Measurements from ENCODE around the gene MSANTD1. TPM values are rescaled to one million over a fixed set of nuclear protein-coding genes. Genes with fewer than 3 reads are reported as not detected.

MSANTD1 gene
- total and polyA plus RNA-seq, 4 donors, result 0.05 to 1.2 (median 0.23) TPM; not detected in 1

- Histone ChIP-seq H3K4me3 (ENCODE audit: low read depth in 1 of 3, low read length in 3 of 3) (no peak overlapping the region), H3K4me1 (ENCODE audit: control insufficient read depth in 4 of 4, insufficient read depth in 4 of 4, low read length in 3 of 4) (no peaks in the 10 kb centered on the region), H3K27me3 (ENCODE audit: control insufficient read depth in 4 of 4, insufficient read depth in 4 of 4, low read length in 3 of 4) (no peaks in the 10 kb centered on the region), H3K9ac (ENCODE audit: low read depth in 1 of 2, low read length in 2 of 2) (no peak overlapping the region), H3K27ac (ENCODE audit: low read depth in 1 of 2, low read length in 2 of 2) (no peak overlapping the region), H3K9me3 (ENCODE audit: control insufficient read depth in 4 of 4, low read length in 3 of 4) (no peaks in the 10 kb centered on the region), H3K36me3 (ENCODE audit: control insufficient read depth in 4 of 4, insufficient read depth in 3 of 4, low read depth in 1 of 4, low read length in 3 of 4) (peaks cover 0 to 2% (median 0%) of the 10 kb centered on the region in 4 donors)
- DNase-seq (ENCODE audit: low spot score), result no peak
- TF ChIP-seq JUND (IDR thresholded peaks at IDR 0.05), result no peak
- no peak for TF ChIP-seq SP1 (IDR thresholded peaks at IDR 0.05)
- 98% methylated on average over 14 of the region's 14 CpGs for WGBS
Measured at GRCh38 chr4:3248178-3248480, 830 bp upstream of the MSANTD1 start.

DNA sequence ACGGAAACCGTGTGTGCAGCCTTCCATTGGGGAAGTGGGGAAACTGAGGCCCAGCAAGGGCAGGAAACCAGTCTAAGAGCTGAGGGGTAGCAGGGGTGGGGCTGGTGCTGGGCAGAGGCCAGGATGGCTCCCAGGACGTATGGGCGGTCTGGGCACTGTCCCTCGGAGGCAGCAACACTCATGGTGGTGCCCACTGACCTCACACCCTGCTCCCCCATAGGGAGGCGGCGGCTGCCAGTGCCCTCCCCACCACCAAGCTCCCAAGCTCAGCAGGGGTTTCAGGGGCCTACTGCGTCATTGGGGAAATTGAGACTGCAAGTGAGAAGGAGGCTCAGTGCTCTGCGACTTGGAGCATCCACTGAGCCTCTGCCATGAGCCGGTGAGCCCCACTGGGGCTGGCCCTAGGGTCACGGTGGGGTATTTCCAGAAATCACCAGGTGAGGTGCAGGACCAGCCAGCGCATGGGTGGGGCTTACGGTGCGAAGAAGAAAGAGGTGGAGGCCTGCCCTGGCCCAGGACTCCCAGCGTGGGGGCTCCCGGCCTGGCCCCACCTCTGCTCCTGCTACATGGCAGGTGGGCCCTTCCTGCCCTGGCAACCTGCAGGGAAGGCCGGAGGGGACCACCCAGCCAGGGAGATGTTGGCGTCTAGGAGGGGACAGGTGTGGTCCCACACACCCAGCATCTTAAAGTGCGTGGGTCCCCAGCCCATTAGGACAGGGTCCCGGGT lies 915 bp downstream of the MSANTD1 start:
- no peak for TF ChIP-seq FOXA1 (IDR thresholded peaks at IDR 0.05)
- TF ChIP-seq GABPA (IDR thresholded peaks at IDR 0.05 in 1 of 2, conservative IDR thresholded peaks at IDR 0.05 in 1 of 2), result no peak
- TF ChIP-seq FOXA2 (IDR thresholded peaks at IDR 0.05), result no peak
- TF ChIP-seq TAF1 (conservative IDR thresholded peaks at IDR 0.05), result no peak
- no peak for TF ChIP-seq EGR1 (IDR thresholded peaks at IDR 0.05; ENCODE audit: low read depth in 2 of 2)
- TF ChIP-seq RAD21 (IDR thresholded peaks at IDR 0.05), result no peak
- no peak for TF ChIP-seq REST (IDR thresholded peaks at IDR 0.05)
- no peak for TF ChIP-seq SP1 (IDR thresholded peaks at IDR 0.05)
- no peak for TF ChIP-seq RXRA (IDR thresholded peaks at IDR 0.05)
- TF ChIP-seq NR2F2 (IDR thresholded peaks at IDR 0.05), result no peak
- no peak for TF ChIP-seq HNF4A (conservative IDR thresholded peaks at IDR 0.05)
- TF ChIP-seq ATF3 (IDR thresholded peaks at IDR 0.05), result no peak
- Histone ChIP-seq H3K9ac (ENCODE audit: low read depth in 1 of 2, low read length in 2 of 2) (no peak overlapping the region), H3K4me3 (ENCODE audit: low read depth in 1 of 3, low read length in 3 of 3) (no peak overlapping the region), H3K27me3 (ENCODE audit: control insufficient read depth in 4 of 4, insufficient read depth in 4 of 4, low read length in 3 of 4) (no peaks in the 10 kb centered on the region), H3K27ac (ENCODE audit: low read depth in 1 of 2, low read length in 2 of 2) (no peak overlapping the region), H3K36me3 (ENCODE audit: control insufficient read depth in 4 of 4, insufficient read depth in 3 of 4, low read depth in 1 of 4, low read length in 3 of 4) (peaks cover 0 to 3% (median 0%) of the 10 kb centered on the region in 4 donors), H3K4me1 (ENCODE audit: control insufficient read depth in 4 of 4, insufficient read depth in 4 of 4, low read length in 3 of 4) (no peaks in the 10 kb centered on the region), H3K9me3 (ENCODE audit: control insufficient read depth in 4 of 4, low read length in 3 of 4) (no peaks in the 10 kb centered on the region)
- no peak for DNase-seq (ENCODE audit: low spot score)
- WGBS, result 89% methylated on average over 20 of the region's 20 CpGs

- Histone ChIP-seq H3K27me3 (ENCODE audit: control insufficient read depth in 4 of 4, insufficient read depth in 4 of 4, low read length in 3 of 4) (no peaks in the 10 kb centered on the region), H3K36me3 (ENCODE audit: control insufficient read depth in 4 of 4, insufficient read depth in 3 of 4, low read depth in 1 of 4, low read length in 3 of 4) (peaks cover 0 to 3% (median 0%) of the 10 kb centered on the region in 4 donors), H3K4me1 (ENCODE audit: control insufficient read depth in 4 of 4, insufficient read depth in 4 of 4, low read length in 3 of 4) (no peaks in the 10 kb centered on the region), H3K4me3 (ENCODE audit: low read depth in 1 of 3, low read length in 3 of 3) (no peak overlapping the region), H3K9me3 (ENCODE audit: control insufficient read depth in 4 of 4, low read length in 3 of 4) (no peaks in the 10 kb centered on the region), H3K27ac (ENCODE audit: low read depth in 1 of 2, low read length in 2 of 2) (no peak overlapping the region), H3K9ac (ENCODE audit: low read depth in 1 of 2, low read length in 2 of 2) (no peak overlapping the region)
- DNase-seq (ENCODE audit: low spot score), result no peak
- WGBS, result 84% methylated on average over 14 of the region's 14 CpGs
- TF ChIP-seq SP1 (IDR thresholded peaks at IDR 0.05), result no peak
- TF ChIP-seq JUND (IDR thresholded peaks at IDR 0.05), result no peak
- TF ChIP-seq FOXA1 (IDR thresholded peaks at IDR 0.05), result no peak
- no peak for TF ChIP-seq TAF1 (conservative IDR thresholded peaks at IDR 0.05)
- TF ChIP-seq EGR1 (IDR thresholded peaks at IDR 0.05; ENCODE audit: low read depth in 2 of 2), result no peak
- no peak for TF ChIP-seq ATF3 (IDR thresholded peaks at IDR 0.05)
- TF ChIP-seq GABPA (IDR thresholded peaks at IDR 0.05 in 1 of 2, conservative IDR thresholded peaks at IDR 0.05 in 1 of 2), result no peak
- no peak for TF ChIP-seq RXRA (IDR thresholded peaks at IDR 0.05)
- TF ChIP-seq HNF4A (conservative IDR thresholded peaks at IDR 0.05), result no peak
- TF ChIP-seq ZBTB33 (IDR thresholded peaks at IDR 0.05), result no peak
- TF ChIP-seq NR2F2 (IDR thresholded peaks at IDR 0.05), result no peak
- TF ChIP-seq YY1 (IDR thresholded peaks at IDR 0.05), result no peak
- no peak for TF ChIP-seq RAD21 (IDR thresholded peaks at IDR 0.05)
- TF ChIP-seq FOXA2 (IDR thresholded peaks at IDR 0.05), result no peak
- TF ChIP-seq HNF4G (IDR thresholded peaks at IDR 0.05), result no peak
- no peak for TF ChIP-seq REST (IDR thresholded peaks at IDR 0.05)
Measured at GRCh38 chr4:3250438-3250955, 1.5 kb downstream of the MSANTD1 start.
